ENCODE measurements around the gene EPB41L4B.

EPB41L4B gene

GRCh38 chr9:109230277-109230676, 90.6 kb downstream of the EPB41L4B start:
- H3K36me3 ChIP-seq (replicated peaks; ENCODE audit: low read depth, low read length), result no peaks in the 10 kb centered on the region
- no peaks in the 10 kb centered on the region for H3K9me3 ChIP-seq (ENCODE audit: insufficient read depth, low read length)
- H3K27ac ChIP-seq (ENCODE audit: low read length), result no peak overlapping the region
- TF ChIP-seq CTCF (IDR thresholded peaks at IDR 0.05; ENCODE audit: low read depth, low read length) (no peak), EZH2phosphoT487 (IDR thresholded peaks at IDR 0.05; ENCODE audit: low read depth) (no peak)
- no peak overlapping the region for H3K9ac ChIP-seq (ENCODE audit: low read length)
- H3K27me3 ChIP-seq (ENCODE audit: low read depth, low read length), result peaks cover 19% of the 10 kb centered on the region
- no peaks in the 10 kb centered on the region for H4K20me1 ChIP-seq (ENCODE audit: insufficient read depth, low read length)
- H3K4me1 ChIP-seq (ENCODE audit: low read length), result peaks cover 25% of the 10 kb centered on the region
- H3K79me2 ChIP-seq (ENCODE audit: low read length), result no peaks in the 10 kb centered on the region
- H3K4me3 ChIP-seq (ENCODE audit: low read length), result no peak overlapping the region
- no peak overlapping the region for H2AFZ ChIP-seq (ENCODE audit: low read depth, low read length)
- H3K4me2 ChIP-seq (ENCODE audit: low read length), result no peak overlapping the region

GRCh38 chr9:109229682-109230081, 91.2 kb downstream of the EPB41L4B start:
- TF ChIP-seq EZH2phosphoT487 (IDR thresholded peaks at IDR 0.05; ENCODE audit: low read depth) (no peak), CTCF (IDR thresholded peaks at IDR 0.05; ENCODE audit: low read depth, low read length) (no peak)
- peaks cover 31% of the 10 kb centered on the region for H3K4me1 ChIP-seq (ENCODE audit: low read length)

GRCh38 chr9:109228093-109228642, 92.7 kb downstream of the EPB41L4B start:
- Histone ChIP-seq H3K79me2 (ENCODE audit: low read length) (no peaks in the 10 kb centered on the region), H3K4me1 (ENCODE audit: low read length) (peaks cover 39% of the 10 kb centered on the region), H2AFZ (ENCODE audit: low read depth, low read length) (no peak overlapping the region), H3K4me3 (ENCODE audit: low read length) (no peak overlapping the region), H3K4me2 (ENCODE audit: low read length) (no peak overlapping the region), H3K9ac (ENCODE audit: low read length) (no peak overlapping the region), H3K27me3 (ENCODE audit: low read depth, low read length) (peaks cover 19% of the 10 kb centered on the region), H3K27ac (ENCODE audit: low read length) (no peak overlapping the region), H3K36me3 (replicated peaks; ENCODE audit: low read depth, low read length) (no peaks in the 10 kb centered on the region), H3K9me3 (ENCODE audit: insufficient read depth, low read length) (no peaks in the 10 kb centered on the region), H4K20me1 (ENCODE audit: insufficient read depth, low read length) (no peaks in the 10 kb centered on the region)
- TF ChIP-seq CTCF (IDR thresholded peaks at IDR 0.05; ENCODE audit: low read depth, low read length) (no peak), EZH2phosphoT487 (IDR thresholded peaks at IDR 0.05; ENCODE audit: low read depth) (no peak)

More at GRCh38 chr9:109229682-109230081, 91.2 kb downstream of the EPB41L4B start:
- Histone ChIP-seq H2AFZ (ENCODE audit: low read depth, low read length) (no peak overlapping the region), H3K27me3 (ENCODE audit: low read depth, low read length) (peaks cover 19% of the 10 kb centered on the region), H3K9ac (ENCODE audit: low read length) (no peak overlapping the region), H3K27ac (ENCODE audit: low read length) (no peak overlapping the region), H3K4me2 (ENCODE audit: low read length) (no peak overlapping the region), H3K4me3 (ENCODE audit: low read length) (no peak overlapping the region), H3K79me2 (ENCODE audit: low read length) (no peaks in the 10 kb centered on the region), H3K9me3 (ENCODE audit: insufficient read depth, low read length) (no peaks in the 10 kb centered on the region), H3K36me3 (replicated peaks; ENCODE audit: low read depth, low read length) (no peaks in the 10 kb centered on the region), H4K20me1 (ENCODE audit: insufficient read depth, low read length) (no peaks in the 10 kb centered on the region)

GRCh38 chr9:109225629-109226028, 95.2 kb downstream of the EPB41L4B start:
- no peaks in the 10 kb centered on the region for H3K9me3 ChIP-seq (ENCODE audit: insufficient read depth, low read length)
- H3K4me1 ChIP-seq (ENCODE audit: low read length), result peaks cover 40% of the 10 kb centered on the region
- no peak overlapping the region for H3K4me3 ChIP-seq (ENCODE audit: low read length)
- H3K36me3 ChIP-seq (replicated peaks; ENCODE audit: low read depth, low read length), result no peaks in the 10 kb centered on the region
- TF ChIP-seq EZH2phosphoT487 (IDR thresholded peaks at IDR 0.05; ENCODE audit: low read depth) (no peak), CTCF (IDR thresholded peaks at IDR 0.05; ENCODE audit: low read depth, low read length) (no peak)
- H2AFZ ChIP-seq (ENCODE audit: low read depth, low read length), result no peak overlapping the region
- H4K20me1 ChIP-seq (ENCODE audit: insufficient read depth, low read length), result no peaks in the 10 kb centered on the region
- no peak overlapping the region for H3K27ac ChIP-seq (ENCODE audit: low read length)
- no peaks in the 10 kb centered on the region for H3K79me2 ChIP-seq (ENCODE audit: low read length)
- H3K27me3 ChIP-seq (ENCODE audit: low read depth, low read length), result peaks cover 13% of the 10 kb centered on the region; the same call in 1 of the 2 replicates
- no peak overlapping the region for H3K9ac ChIP-seq (ENCODE audit: low read length)
- H3K4me2 ChIP-seq (ENCODE audit: low read length), result peak overlapping the region; percentile 67
